ENCODE measurements around the gene VEZT. TPM values are rescaled to one million over a fixed set of nuclear protein-coding genes. Genes with fewer than 3 reads are reported as not detected.

VEZT gene
- total RNA-seq, 1 donor from 2014 or later = 148 TPM

GRCh38 chr12:95269892-95270291, 52.3 kb downstream of the VEZT start:
- H3K36me3 Mint-ChIP-seq (ENCODE audit: unreplicated experiment) = no peaks in the 10 kb centered on the region
- H3K27me3 Mint-ChIP-seq (ENCODE audit: unreplicated experiment) = no peaks in the 10 kb centered on the region
- no peak overlapping the region for H3K27ac Mint-ChIP-seq (ENCODE audit: unreplicated experiment)
- DNase-seq = no peak
- no peaks in the 10 kb centered on the region for H3K9me3 Mint-ChIP-seq (ENCODE audit: unreplicated experiment)
- H3K4me1 Mint-ChIP-seq (ENCODE audit: low read depth, unreplicated experiment) = no peaks in the 10 kb centered on the region
- TF ChIP-seq CTCF (IDR thresholded peaks at IDR 0.05; ENCODE audit: partially characterized antibody, unreplicated experiment) = no peak
- H3K4me3 Mint-ChIP-seq (ENCODE audit: unreplicated experiment) = no peak overlapping the region

- no peaks in the 10 kb centered on the region for H3K36me3 Mint-ChIP-seq (ENCODE audit: unreplicated experiment)
- DNase-seq = no peak
- no peaks in the 10 kb centered on the region for H3K4me1 Mint-ChIP-seq (ENCODE audit: low read depth, unreplicated experiment)
- H3K27ac Mint-ChIP-seq (ENCODE audit: unreplicated experiment) = no peak overlapping the region
- TF ChIP-seq CTCF (IDR thresholded peaks at IDR 0.05; ENCODE audit: partially characterized antibody, unreplicated experiment) = no peak
- no peaks in the 10 kb centered on the region for H3K9me3 Mint-ChIP-seq (ENCODE audit: unreplicated experiment)
- no peaks in the 10 kb centered on the region for H3K27me3 Mint-ChIP-seq (ENCODE audit: unreplicated experiment)
- H3K4me3 Mint-ChIP-seq (ENCODE audit: unreplicated experiment) = no peak overlapping the region
These were observed 53.9 kb downstream of the VEZT start for GRCh38 chr12:95271465-95271864.

- H3K36me3 Mint-ChIP-seq (ENCODE audit: unreplicated experiment) = no peaks in the 10 kb centered on the region
- no peak for DNase-seq
- H3K27me3 Mint-ChIP-seq (ENCODE audit: unreplicated experiment) = no peaks in the 10 kb centered on the region
- H3K4me3 Mint-ChIP-seq (ENCODE audit: unreplicated experiment) = no peak overlapping the region
- no peaks in the 10 kb centered on the region for H3K4me1 Mint-ChIP-seq (ENCODE audit: low read depth, unreplicated experiment)
- H3K9me3 Mint-ChIP-seq (ENCODE audit: unreplicated experiment) = no peaks in the 10 kb centered on the region
- no peak overlapping the region for H3K27ac Mint-ChIP-seq (ENCODE audit: unreplicated experiment)
- no peak for TF ChIP-seq CTCF (IDR thresholded peaks at IDR 0.05; ENCODE audit: partially characterized antibody, unreplicated experiment)
These were observed 59.5 kb downstream of the VEZT start for GRCh38 chr12:95277139-95277538.

- no peak overlapping the region for H3K27ac Mint-ChIP-seq (ENCODE audit: unreplicated experiment)
- no peak overlapping the region for H3K4me3 Mint-ChIP-seq (ENCODE audit: unreplicated experiment)
- H3K4me1 Mint-ChIP-seq (ENCODE audit: low read depth, unreplicated experiment) = no peaks in the 10 kb centered on the region
- DNase-seq = no peak
- no peaks in the 10 kb centered on the region for H3K36me3 Mint-ChIP-seq (ENCODE audit: unreplicated experiment)
- no peaks in the 10 kb centered on the region for H3K9me3 Mint-ChIP-seq (ENCODE audit: unreplicated experiment)
- no peak for TF ChIP-seq CTCF (IDR thresholded peaks at IDR 0.05; ENCODE audit: partially characterized antibody, unreplicated experiment)
- H3K27me3 Mint-ChIP-seq (ENCODE audit: unreplicated experiment) = no peaks in the 10 kb centered on the region
These were observed 62.2 kb downstream of the VEZT start for GRCh38 chr12:95279856-95280255.

- Mint-ChIP-seq H3K27ac (ENCODE audit: unreplicated experiment) (no peak overlapping the region), H3K27me3 (ENCODE audit: unreplicated experiment) (no peaks in the 10 kb centered on the region)
- TF ChIP-seq CTCF (IDR thresholded peaks at IDR 0.05; ENCODE audit: partially characterized antibody, unreplicated experiment) = no peak
These were observed 64.7 kb downstream of the VEZT start for GRCh38 chr12:95282266-95282665.

More at GRCh38 chr12:95282266-95282665, 64.7 kb downstream of the VEZT start:
- no peak for DNase-seq
- Mint-ChIP-seq H3K9me3 (ENCODE audit: unreplicated experiment) (no peaks in the 10 kb centered on the region), H3K4me3 (ENCODE audit: unreplicated experiment) (no peak overlapping the region), H3K36me3 (ENCODE audit: unreplicated experiment) (no peaks in the 10 kb centered on the region), H3K4me1 (ENCODE audit: low read depth, unreplicated experiment) (no peaks in the 10 kb centered on the region)
